HFF-Myc (cell line): ENCODE measurements around the gene FAM13A.
"Not testable (repeated sequence)": the region's sequence is repeated elsewhere in the genome, so short reads cannot be mapped to it uniquely, and the experiment has no call there.

Source experiments
- DNase-seq: peaks from one replicate; pipeline ENCODE4 v3.0.0-alpha.2; 2011; ENCODE audit warnings: low read depth; ENCODE audit errors: extremely low read depth
- H3K4me3 ChIP-seq: replicated peaks from 2 replicates; pipeline ENCODE4 v1.5.1; 2011; ENCODE audit warnings: low read depth, mild to moderate bottlenecking, control low read depth, low read length
- TF ChIP-seq, protein P1 (sequence below): IDR thresholded peaks from 2 replicates; pipeline ENCODE4 v1.5.1; 2012; ENCODE audit warnings: mild to moderate bottlenecking, low read depth, low read length, control low read depth; ENCODE audit errors: missing control alignments

The FAM13A gene

DNA sequence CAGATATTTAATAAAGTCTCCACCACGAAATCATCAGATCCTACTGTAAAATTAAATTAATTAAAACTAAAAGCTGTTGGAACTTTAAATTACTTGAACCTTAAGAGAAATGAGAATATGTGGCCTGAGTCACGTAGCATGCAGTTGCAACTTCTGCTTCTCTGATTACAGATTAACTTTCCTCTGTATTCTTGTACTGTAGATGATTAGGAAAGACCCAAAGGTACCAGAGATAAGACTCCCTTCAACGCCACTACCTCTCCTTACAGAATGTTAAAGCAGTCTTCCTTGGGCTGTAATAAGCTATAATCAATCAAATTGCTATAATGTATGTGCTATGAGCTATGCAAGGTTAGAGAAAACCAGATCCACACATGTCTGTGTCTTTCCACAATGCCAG is 47.9 kb downstream of the FAM13A start:
- no peak for DNase-seq
- TF ChIP-seq, protein P1, sequence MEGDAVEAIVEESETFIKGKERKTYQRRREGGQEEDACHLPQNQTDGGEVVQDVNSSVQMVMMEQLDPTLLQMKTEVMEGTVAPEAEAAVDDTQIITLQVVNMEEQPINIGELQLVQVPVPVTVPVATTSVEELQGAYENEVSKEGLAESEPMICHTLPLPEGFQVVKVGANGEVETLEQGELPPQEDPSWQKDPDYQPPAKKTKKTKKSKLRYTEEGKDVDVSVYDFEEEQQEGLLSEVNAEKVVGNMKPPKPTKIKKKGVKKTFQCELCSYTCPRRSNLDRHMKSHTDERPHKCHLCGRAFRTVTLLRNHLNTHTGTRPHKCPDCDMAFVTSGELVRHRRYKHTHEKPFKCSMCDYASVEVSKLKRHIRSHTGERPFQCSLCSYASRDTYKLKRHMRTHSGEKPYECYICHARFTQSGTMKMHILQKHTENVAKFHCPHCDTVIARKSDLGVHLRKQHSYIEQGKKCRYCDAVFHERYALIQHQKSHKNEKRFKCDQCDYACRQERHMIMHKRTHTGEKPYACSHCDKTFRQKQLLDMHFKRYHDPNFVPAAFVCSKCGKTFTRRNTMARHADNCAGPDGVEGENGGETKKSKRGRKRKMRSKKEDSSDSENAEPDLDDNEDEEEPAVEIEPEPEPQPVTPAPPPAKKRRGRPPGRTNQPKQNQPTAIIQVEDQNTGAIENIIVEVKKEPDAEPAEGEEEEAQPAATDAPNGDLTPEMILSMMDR = no peak
- no peak overlapping the region for H3K4me3 ChIP-seq

DNA sequence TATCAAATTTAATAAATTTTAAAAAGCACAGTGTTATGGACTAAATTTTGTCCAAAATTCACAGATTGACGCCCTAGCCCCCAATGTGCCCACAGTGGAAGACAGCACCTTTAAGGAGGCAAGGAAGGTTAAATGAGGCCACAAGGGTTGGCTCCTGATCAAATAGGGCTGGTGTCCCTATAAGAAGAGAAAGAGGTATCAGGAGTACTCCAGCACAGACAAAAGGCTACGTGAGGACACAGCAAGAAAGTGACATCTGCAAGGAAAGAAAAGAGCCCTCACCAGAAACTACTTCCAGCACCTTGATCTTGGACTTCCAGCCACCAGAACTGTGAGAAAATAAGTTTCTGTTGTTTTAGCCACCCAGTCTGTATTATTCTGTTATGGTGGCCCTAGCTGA is 48.8 kb downstream of the FAM13A start:
- H3K4me3 ChIP-seq = no peak overlapping the region
- TF ChIP-seq, protein P1 = no peak
- no peak for DNase-seq

DNA sequence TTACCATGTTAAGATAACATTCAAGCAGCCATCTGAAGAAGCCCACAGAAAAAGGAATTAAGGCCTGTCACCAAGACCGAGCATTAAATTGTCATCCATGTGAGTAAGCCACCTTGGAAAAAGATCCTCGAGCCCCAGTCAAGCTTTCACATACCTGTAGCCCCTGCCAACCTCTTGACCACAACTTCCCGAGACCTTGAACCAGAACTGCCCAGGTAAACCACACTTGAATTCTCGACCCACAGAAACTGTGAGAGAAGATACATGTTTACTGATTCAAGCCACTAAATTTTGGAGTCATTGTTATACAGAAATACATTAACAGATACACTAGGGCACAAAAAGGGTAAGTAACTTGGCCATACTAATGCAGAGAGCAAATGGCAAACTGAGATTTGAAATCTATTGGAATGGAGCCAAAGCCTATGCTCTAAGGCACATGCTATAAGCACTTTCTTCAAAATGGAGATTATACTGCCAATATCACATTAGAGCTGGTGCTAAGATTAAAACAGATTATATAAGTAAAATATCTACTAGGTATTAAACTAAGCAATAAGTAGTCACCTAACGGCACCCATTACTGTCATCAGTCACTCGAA is 49.5 kb downstream of the FAM13A start:
- no peak overlapping the region for H3K4me3 ChIP-seq
- TF ChIP-seq, protein P1 = no peak
- no peak for DNase-seq

DNA sequence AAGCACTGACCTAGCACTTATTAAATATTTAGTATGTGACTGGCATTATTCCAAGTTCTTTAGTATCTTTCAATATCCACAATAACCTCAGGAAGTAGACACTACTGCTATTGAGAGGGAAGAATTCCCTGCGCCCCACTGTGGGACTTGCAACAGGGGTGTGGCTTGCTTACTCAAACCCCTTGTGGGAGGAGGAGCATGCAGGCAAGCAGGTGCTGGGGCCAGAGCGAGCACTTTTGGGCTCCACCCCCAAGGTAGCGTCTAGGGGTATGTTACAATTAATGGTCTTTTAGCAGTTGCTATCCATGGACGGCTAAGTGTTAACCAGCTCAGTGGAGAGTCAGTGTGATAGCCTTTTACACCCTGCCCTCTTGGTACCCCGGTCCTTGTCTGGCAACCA is 50.7 kb downstream of the FAM13A start:
- H3K4me3 ChIP-seq = no peak overlapping the region
- TF ChIP-seq, protein P1 = no peak
- DNase-seq = no peak

DNA sequence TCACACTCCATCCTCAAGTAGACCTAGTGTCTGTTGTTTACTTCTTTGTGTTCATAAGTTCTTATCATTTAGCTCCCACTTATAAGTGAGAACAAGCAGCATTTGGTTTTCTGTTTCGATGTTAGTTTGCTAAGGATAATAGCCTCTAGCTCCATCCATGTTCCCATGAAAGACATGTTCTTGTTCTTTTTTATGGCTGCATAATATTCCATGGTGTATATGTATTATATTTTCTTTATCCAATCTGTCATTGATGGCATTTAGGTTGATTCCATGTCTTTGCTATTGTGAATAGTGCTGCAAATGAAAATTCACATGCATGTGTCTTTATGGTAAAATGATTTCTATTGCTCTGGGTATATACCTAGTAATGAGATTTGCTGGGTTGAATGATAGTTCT is 51.9 kb downstream of the FAM13A start:
- not testable (repeated sequence) for DNase-seq, H3K4me3 ChIP-seq

DNA sequence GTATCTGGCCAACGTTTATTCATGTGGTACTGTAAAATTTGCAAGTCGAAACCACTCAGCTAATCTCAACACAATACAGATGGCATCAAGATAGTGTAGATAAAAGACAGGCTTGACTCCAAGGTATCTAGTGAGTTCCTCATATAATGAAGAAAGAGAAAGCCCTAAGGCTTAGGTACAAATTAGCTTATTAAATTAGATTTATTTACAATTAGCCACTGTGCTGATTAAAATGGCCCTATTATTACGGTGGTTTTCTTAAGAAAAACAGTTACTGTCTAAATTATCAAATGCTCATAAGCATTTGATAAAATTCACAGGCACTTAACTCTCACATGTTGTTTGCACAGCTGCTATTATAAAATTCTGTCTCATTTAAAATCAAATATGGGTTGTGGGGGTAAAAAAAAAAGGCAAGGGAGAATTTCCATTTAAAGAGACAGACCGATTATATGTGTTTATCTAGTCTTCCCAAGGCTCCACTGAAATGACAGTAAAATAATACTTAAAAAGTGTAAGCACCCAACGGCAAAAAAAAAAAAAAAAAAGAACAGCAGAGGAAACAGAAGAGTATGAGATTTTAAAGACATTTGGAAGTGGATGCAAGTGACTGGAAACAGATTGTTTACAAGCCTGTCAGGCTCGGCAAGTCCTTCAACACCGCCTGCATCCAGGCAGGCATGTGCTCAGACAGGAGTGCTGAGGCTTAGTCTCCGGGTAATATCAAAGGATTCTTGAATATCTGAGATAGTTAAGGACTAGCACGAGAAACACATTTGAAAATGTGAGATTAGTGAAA is 55.1 kb downstream of the FAM13A start:
- TF ChIP-seq, protein P1 = no peak
- no peak for DNase-seq
- H3K4me3 ChIP-seq = no peak overlapping the region

DNA sequence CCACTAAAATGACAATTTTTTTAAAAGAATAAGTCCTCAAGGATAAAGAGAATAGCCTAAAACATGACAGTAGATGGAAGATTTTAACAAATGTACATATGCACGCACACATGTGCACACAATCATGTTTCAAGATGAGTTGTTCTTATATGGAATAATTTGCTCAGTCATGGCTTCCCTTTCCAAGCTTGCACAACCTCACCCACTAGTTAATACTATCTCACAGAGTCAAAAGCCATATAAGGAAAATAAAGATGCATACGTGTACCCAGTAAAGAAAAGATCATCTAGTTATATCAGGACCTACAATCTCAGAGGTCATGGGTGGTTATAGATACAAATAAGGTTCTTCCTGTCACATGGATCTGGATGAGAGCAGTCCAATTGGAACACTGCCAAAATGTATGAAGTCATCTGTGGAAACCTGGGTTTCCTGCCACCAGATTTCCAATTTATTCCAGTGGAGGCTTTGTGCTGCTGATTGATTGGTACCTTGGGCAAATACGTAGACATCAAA is 56.1 kb downstream of the FAM13A start:
- DNase-seq = peak; percentile 51

More for the DNA sequence above, 56.1 kb downstream of the FAM13A start:
- TF ChIP-seq, protein P1 = no peak
- H3K4me3 ChIP-seq = no peak overlapping the region
